GM18873 (cell line): ENCODE results near the gene CHKA.

Source experiments
- ATAC-seq: cut with Tn5 transposase; IDR thresholded peaks from one replicate; pipeline ENCODE4 v1.9.1; 2021; ENCODE audit warnings: mild to moderate bottlenecking, moderate library complexity, moderate number of reproducible peaks; ENCODE audit not compliant: unreplicated experiment, low FRiP score

The CHKA gene

GRCh38 chr11:68077617-68078582 is 43.3 kb downstream of the CHKA start:
- ATAC-seq: no peak

DNA sequence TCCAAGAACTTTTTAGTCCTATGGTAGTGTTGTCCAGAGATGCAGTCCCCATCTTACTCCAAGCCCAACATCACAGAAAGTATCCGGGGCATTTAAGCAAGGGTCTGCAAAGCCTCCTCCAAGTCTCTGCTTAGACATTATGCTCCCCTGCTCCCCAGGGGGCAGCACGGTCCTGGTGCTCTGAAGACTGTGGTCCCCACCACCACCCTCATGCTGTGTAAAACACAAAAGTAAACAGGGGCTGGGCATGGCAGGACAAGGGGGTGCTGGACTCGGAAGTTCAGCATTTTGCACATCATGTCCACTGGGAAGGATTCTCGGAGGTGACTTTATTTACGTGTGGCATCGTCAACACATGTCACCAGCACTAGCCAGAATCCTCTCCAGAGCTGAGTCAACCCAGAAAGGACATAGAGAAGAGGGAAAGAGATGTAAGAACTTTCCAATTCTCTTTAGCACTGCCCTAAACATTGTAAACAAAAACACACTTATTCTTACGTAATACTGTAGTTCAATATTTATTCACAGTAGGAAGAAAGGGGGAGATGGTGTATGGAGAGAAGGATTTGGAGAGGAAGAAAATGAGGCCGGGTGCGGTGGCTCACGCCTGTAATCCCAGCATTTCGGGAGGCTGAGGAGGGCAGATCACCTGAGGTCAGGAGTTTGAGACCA is 44.7 kb downstream of the CHKA start:
- ATAC-seq: no peak

DNA sequence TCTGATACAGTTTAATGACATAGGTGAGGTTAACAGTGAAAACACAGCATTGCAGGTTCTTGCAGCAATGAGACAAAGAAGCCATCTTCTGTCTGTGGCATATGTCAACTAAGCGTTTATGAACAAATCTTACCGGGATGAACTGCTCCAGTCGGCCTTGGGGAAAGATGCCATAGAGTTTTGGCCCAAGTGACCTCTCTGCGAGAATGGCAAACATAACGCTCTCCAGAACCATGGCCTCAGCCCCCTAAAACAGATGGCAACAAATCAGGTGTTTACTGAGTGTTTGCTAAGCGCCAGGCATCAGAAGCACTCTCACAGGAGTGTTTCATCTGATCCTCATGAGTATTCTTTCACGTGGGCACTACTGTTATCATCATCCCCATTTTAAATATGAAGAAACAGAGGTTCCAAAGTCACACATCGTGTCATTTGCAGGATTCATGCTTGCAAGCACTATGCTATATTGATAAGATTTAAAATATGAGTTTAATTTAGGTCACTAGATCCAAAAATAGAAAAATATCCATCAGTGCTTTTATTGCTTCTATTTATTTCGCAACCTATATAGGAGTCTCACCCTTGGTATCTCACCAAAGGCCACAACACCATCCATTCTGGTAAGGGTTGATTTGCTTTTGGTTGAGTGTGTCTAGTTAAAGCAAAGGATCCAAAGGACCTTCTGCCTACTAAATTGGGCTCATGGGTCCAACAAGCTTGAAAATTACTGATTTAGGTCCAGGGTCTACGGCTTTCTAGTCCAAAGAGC is 46.4 kb downstream of the CHKA start:
- no peak for ATAC-seq

- no peak for ATAC-seq
These were observed 49.7 kb downstream of the CHKA start for GRCh38 chr11:68071281-68072048.

- no peak for ATAC-seq
These were observed 53.2 kb downstream of the CHKA start for GRCh38 chr11:68067991-68068390.

GRCh38 chr11:68066742-68067141 is 54.4 kb downstream of the CHKA start:
- ATAC-seq: no peak

DNA sequence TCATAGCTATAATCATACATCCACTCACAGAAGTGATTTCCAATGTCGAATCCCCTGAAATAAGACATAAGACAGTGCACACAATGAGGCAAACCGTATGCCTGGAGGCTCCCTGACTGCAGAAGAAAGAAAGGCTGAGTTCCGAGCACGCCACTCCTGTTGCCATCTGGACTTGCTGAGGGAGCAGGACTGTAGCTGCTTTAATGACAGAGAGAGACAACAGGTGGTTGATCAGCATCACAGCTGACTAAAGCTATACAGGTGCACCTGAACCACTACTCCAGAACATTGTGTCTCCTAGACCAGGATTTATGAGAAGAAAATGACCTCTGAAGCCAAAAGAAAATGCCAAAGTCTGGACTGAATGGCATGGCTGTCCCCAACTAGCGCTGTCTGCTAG is 55.3 kb downstream of the CHKA start:
- ATAC-seq: no peak

- ATAC-seq: no peak
These were observed 56.3 kb downstream of the CHKA start for GRCh38 chr11:68064926-68065325.

DNA sequence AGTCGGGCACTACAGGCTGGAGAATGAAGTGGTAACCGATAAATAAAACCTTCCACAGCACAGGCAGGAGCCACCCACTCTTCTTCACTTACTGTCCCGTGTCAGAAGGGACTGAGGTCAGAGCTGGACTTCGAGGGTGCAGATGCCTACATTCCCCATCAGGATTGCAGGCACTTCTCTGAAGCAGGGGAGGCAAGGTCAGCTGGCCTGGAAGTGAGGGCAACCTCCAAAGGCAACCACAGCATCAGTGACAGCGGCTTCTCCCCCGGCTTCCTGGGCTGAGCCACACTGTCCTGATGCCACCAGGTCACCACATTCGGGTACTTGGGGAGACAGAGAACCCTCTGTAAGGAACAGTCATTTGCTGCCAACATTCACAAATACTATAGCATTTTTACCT is 59.7 kb downstream of the CHKA start:
- ATAC-seq: no peak

DNA sequence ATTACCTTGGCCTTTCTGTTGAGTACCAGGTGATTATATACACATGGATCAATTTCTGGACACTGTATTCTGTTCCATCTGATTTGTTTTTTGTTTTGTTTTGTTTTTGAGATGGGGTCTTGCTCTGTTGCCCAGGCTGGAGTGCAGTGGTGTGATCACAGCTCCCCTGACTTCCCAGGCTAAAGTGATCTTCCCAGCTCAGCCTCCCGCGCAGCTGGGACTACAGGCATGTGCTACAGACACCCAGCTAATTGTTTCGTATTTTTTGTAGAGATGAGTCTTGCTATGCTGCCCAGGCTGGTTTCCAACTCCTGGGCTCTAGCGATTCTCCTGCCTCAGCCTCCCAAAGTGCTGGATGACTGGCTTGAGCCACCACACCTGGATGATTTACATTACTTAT is 63.4 kb downstream of the CHKA start:
- ATAC-seq: no peak

DNA sequence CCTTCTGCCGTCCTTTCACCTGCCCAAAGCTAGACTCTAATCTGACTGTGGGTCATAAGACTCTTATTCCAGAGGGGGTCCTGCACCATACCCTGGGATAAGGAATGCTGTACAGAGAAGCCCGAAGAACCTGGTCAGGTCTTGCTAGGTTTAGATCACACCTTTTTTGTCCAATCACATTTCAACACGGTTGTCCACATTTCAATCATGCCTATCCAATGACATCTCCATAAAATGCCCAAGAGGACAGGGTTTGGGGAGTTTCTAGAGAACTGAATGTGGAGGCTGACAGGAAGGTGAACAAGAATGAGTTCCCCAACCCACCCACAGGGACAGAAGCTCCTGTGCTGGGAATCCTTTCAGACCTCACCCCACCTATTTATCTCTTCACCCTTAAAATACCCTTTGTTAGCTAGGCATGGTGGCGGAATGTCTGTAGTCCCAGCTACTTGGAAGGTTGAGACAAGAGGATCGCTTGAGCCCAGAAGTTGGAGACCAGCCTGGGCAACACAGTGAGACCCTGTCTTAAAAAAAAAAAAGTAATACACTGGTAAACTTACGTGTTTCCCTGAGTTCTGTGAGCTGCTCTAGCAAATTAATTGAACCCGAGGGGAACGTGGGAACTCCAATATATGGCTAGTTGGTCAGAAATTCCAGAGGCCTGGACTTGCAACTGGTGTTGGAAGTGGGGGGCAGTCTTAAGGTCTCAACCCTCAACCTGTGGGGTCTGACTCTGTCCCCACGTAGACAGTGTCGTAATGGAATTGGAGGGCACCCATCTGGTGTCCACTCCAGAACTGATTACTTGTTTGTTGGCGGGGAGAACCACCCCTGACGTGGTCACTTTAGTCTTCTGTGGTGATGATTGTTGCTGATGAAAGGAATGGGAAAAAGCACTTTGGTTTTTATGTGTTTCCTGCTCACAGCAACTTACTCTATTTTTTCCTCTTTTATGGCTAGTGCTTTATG is 64.6 kb downstream of the CHKA start:
- no peak for ATAC-seq

DNA sequence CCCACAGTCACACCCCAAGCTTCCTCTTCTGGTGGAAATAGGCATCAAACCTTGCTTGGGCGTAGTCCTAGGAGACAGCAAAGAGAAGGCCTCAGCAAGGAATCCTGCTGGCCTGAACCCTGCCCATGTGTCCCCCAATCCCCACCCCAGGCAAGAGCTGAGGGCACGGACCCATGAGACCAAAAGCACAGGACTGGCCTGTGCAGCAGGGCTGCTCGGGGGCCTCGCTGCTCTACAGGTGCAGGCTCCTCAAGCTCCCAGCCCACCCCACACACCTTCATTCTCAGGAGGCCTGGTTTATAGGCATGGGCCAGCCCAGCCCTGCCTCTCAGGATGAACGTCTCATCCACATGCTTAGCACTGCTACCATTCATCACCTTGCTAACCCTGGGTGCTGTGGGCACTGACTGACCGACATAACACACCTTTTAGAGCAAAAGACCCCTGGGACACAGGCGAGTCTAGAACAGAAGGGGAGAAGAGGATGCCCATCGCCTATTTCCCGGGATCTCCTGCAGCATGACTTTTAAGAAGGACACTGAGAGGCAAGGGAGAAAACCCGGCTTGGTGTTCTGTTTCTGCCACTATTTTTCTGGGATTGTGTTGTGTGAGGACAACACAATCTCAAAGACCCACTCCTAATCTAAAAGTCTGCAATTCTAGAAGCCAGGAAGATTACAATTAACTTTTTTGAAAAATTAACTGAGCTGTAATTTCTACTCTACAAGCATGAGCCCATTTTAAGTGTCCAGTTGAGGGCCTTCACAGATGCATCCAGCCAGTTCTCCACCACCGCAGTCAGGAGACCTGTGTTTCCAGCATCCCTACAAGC is 67.0 kb downstream of the CHKA start:
- no peak for ATAC-seq

GRCh38 chr11:68053117-68053516 is 68.1 kb downstream of the CHKA start:
- ATAC-seq: no peak

DNA sequence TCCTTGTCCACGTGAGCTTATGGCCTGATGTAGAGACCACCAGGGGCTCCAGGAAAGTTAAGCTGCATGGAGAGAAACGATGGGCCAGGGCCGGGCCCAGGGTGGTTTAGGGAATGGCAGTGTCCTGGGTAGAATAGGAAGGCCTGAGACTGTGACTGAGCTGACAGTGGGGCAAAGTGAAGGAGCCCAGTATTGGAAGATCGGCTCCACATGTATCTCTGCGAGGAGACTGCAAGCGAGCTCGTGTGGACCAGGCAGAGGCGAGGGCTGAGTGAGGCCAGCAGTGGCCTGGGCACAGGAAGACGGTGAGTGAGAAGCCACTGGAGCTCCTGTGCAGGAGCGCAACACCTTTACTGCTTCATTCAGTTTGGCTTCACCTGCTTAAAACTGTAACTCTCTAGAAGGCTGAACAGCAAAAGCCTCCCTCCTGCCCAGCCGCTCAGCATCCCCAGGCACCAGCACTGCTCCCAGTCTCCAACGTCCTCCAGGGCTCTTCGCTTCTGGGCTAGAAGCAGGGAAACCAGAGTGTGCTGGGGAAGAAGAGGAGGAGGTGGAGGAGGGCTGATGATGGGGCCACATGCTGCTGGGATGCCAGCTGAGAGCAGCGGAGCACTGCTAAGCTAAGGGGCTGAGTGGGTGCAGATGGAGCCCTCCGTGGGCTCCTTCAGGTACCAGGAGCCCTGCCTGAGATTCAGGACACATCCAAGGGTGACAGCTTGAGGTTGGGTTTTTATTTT is 68.9 kb downstream of the CHKA start:
- ATAC-seq: no peak

DNA sequence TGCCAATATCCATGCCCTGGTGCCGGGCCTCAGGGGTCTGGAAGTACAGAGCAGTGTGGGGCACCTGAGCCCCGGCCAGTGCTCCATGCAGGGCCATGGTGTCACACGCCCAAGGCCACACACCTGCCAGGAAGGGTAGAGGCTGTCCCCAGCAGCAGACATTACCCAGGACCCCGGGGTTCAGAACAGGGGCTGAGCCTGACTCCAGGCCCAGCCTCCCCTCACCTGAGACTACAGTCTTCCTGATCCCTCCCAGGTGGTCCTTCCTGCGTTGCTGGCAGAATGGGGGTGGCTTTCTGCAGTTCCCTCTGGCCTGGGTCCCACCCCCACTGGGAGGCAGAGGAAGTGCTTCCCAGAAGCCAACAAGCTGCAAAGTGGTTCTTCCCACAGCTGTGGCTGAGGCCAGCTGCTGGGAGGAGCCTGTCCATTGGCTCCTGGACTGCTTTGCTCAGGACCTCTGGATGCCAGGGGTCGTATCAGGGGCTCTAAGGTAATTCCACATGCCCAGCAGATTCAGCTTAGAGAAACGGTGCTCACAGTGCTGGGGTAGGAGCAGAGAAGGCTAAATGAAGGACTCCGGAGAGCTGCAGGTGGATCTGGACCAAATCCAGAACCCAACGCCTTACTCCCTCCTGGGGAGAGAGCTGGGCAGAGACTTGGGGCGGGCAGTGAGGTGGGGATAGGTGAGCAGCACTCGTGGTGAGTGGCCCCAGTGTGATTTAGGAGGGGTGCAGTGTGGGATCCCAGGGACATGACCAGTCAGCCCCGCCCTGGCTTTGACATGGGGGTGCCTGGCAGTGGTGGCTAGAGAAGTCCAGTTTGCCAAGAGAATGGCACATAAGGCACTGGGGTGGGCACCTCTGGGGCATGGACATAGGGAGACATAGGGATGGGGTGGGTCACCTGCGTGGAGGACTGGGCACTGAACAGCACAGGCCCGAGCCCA is 69.7 kb downstream of the CHKA start:
- ATAC-seq: no peak

DNA sequence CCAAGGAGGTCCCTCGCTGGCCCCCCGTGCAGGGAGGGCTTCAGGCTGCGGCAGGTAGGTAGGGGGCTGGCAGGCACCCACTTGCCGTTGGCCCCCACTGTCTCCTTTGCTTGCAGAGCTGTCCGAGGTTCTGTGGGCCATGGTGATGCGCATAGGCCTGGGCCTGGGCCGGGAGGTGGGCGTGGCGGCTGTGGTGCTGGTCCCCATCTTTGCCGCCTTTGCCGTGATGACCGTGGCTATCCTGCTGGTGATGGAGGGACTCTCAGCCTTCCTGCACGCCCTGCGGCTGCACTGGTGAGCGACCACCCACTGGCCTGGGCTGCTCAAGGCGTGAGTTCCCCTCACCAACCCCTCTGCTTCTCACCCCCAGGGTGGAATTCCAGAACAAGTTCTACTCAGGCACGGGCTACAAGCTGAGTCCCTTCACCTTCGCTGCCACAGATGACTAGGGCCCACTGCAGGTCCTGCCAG is 70.8 kb downstream of the CHKA start:
- no peak for ATAC-seq
